Measurements from ENCODE around the gene OGA.

GRCh38 chr10:101772895-101773761 lies 45.1 kb downstream of the OGA start:
- TF ChIP-seq PATZ1 (CRISPR knock-in tag; IDR thresholded peaks at IDR 0.05; ENCODE audit: borderline replicate concordance), result no peak
- no peak for TF ChIP-seq ZNF70 (CRISPR knock-in tag; IDR thresholded peaks at IDR 0.05)
